CD4-positive, CD25-positive, alpha-beta regulatory T cell (primary cell): ENCODE measurements around the gene PTPN4. TPM values are rescaled to one million over a fixed set of nuclear protein-coding genes. Genes with fewer than 3 reads are reported as not detected.

Experiments used
- ATAC-seq, 2 donors: fragments of 150-1000 bp; cut with Tn5 transposase; one replicate each; pipeline ENCODE4 v1.10.0; 2021; ENCODE audit warnings: low read depth in 2 of 2, moderate number of reproducible peaks in 2 of 2, moderate library complexity in 1 of 2
- DNase-seq, 3 donors: peaks; one replicate each; pipeline versions ENCODE4 v3.0.0 to v3.0.0-alpha.2; 2012 to 2022; ENCODE audit warnings: mixed read lengths in 1 of 3
- H3K27ac ChIP-seq: one replicate; pipeline ENCODE4 v1.7.0; 2013; ENCODE audit warnings: mild to moderate bottlenecking, low read length; ENCODE audit not compliant: insufficient read depth, poor library complexity, severe bottlenecking
- H3K27me3 ChIP-seq: one replicate; pipeline ENCODE4 v1.7.0; 2013; ENCODE audit warnings: low read length; ENCODE audit not compliant: control insufficient read depth, insufficient read depth
- H3K36me3 ChIP-seq: one replicate; pipeline ENCODE4 v1.7.0; 2013; ENCODE audit warnings: mild to moderate bottlenecking, low read length, moderate library complexity; ENCODE audit not compliant: control insufficient read depth, insufficient read depth
- H3K4me1 ChIP-seq: 2 replicates; pipeline ENCODE4 v1.7.0; 2013; ENCODE audit warnings: mild to moderate bottlenecking, low read length; ENCODE audit not compliant: insufficient read depth, control insufficient read depth, poor library complexity, severe bottlenecking
- H3K4me3 ChIP-seq: one replicate; pipeline ENCODE4 v1.7.0; 2013; ENCODE audit warnings: low read depth, mild to moderate bottlenecking, low read length, moderate library complexity
- H3K9me3 ChIP-seq, 2 experiments: 1 replicate in 1 of 2; 2 replicates in 1 of 2; pipeline ENCODE4 v1.7.0; 2013; ENCODE audit warnings: low read length in 2 of 2, mild to moderate bottlenecking in 1 of 2, moderate library complexity in 1 of 2; ENCODE audit not compliant: control insufficient read depth in 2 of 2
- H3K27ac Mint-ChIP-seq, 3 donors: one replicate each; pipeline ENCODE4 v1.8.0; 2020 to 2022; ENCODE audit warnings: mild to moderate bottlenecking in 3 of 3, mixed read lengths in 3 of 3, moderate library complexity in 2 of 3
- H3K27me3 Mint-ChIP-seq: one replicate; pipeline ENCODE4 v1.8.0; 2022; ENCODE audit warnings: mild to moderate bottlenecking, mixed read lengths
- H3K36me3 Mint-ChIP-seq: one replicate; pipeline ENCODE4 v1.8.0; 2020; ENCODE audit warnings: mixed read lengths
- H3K4me1 Mint-ChIP-seq, 4 donors: one replicate each; pipeline ENCODE4 v1.8.0; 2020 to 2022; ENCODE audit warnings: mixed read lengths in 4 of 4, mild to moderate bottlenecking in 1 of 4
- H3K4me3 Mint-ChIP-seq, 4 donors: one replicate each; pipeline ENCODE4 v1.8.0; 2020 to 2022; ENCODE audit warnings: mild to moderate bottlenecking in 4 of 4, mixed read lengths in 4 of 4, moderate library complexity in 3 of 4
- H3K9me3 Mint-ChIP-seq, 7 donors: one replicate each; pipeline ENCODE4 v1.8.0; 2020 to 2022; ENCODE audit warnings: mixed read lengths in 7 of 7, mild to moderate bottlenecking in 3 of 7, moderate library complexity in 2 of 7
- polyA plus RNA-seq, 4 donors: library from polyadenylated mRNA; unstranded; fragments of 300-500 nt; fragmentation: Illumina TruSeq; gene quantifications; one replicate each; pipeline ENCODE4 v1.2.3, GENCODE V29; 2021
- total RNA-seq: library from RNA; stranded (reverse); gene quantifications from one replicate; pipeline ENCODE4 v1.2.3, GENCODE V29; 2022

The PTPN4 gene
- total and polyA plus RNA-seq, 5 donors from 2014 or later, result 75.2 to 115 (median 110) TPM

GRCh38 chr2:119723784-119724467 is 35.8 kb upstream of the PTPN4 start:
- no peak for ATAC-seq
- H3K27me3 ChIP-seq, result no peaks in the 10 kb centered on the region
- Mint-ChIP-seq H3K27ac (peak overlapping the region in 1 of 3 donors; percentile 74), H3K36me3 (peaks cover 4% of the 10 kb centered on the region), H3K9me3 (no peaks in the 10 kb centered on the region), H3K4me1 (peaks cover 0 to 3% (median 0%) of the 10 kb centered on the region in 4 donors), H3K27me3 (peaks cover 11% of the 10 kb centered on the region), H3K4me3 (no peak overlapping the region)
- no peaks in the 10 kb centered on the region for H3K36me3 ChIP-seq
- H3K4me1 ChIP-seq, result no peaks in the 10 kb centered on the region
- H3K9me3 ChIP-seq, result no peaks in the 10 kb centered on the region
- no peak for DNase-seq
- H3K4me3 ChIP-seq, result no peak overlapping the region
- H3K27ac ChIP-seq, result no peak overlapping the region

GRCh38 chr2:119724656-119725485 is 34.9 kb upstream of the PTPN4 start:
- Mint-ChIP-seq H3K4me1 (no peaks in the 10 kb centered on the region), H3K4me3 (no peak overlapping the region), H3K27me3 (peaks cover 4% of the 10 kb centered on the region), H3K9me3 (no peaks in the 10 kb centered on the region), H3K36me3 (peaks cover 4% of the 10 kb centered on the region), H3K27ac (no peak overlapping the region)
- no peak for DNase-seq
- Histone ChIP-seq H3K9me3 (no peaks in the 10 kb centered on the region), H3K27me3 (no peaks in the 10 kb centered on the region), H3K36me3 (no peaks in the 10 kb centered on the region), H3K27ac (no peak overlapping the region), H3K4me3 (no peak overlapping the region), H3K4me1 (no peaks in the 10 kb centered on the region)
- no peak for ATAC-seq

GRCh38 chr2:119727493-119727892 is 32.2 kb upstream of the PTPN4 start:
- Mint-ChIP-seq H3K36me3 (no peaks in the 10 kb centered on the region), H3K9me3 (no peaks in the 10 kb centered on the region), H3K27ac (no peak overlapping the region), H3K27me3 (peaks cover 4% of the 10 kb centered on the region), H3K4me1 (no peaks in the 10 kb centered on the region), H3K4me3 (no peak overlapping the region)
- no peaks in the 10 kb centered on the region for H3K27me3 ChIP-seq
- no peak for ATAC-seq
- no peaks in the 10 kb centered on the region for H3K9me3 ChIP-seq
- no peak for DNase-seq
- no peaks in the 10 kb centered on the region for H3K36me3 ChIP-seq
- H3K4me1 ChIP-seq, result no peaks in the 10 kb centered on the region
- no peak overlapping the region for H3K4me3 ChIP-seq
- no peak overlapping the region for H3K27ac ChIP-seq

- Mint-ChIP-seq H3K27ac (no peak overlapping the region), H3K4me3 (no peak overlapping the region), H3K4me1 (no peaks in the 10 kb centered on the region), H3K36me3 (no peaks in the 10 kb centered on the region), H3K9me3 (no peaks in the 10 kb centered on the region), H3K27me3 (peaks cover 4% of the 10 kb centered on the region)
- Histone ChIP-seq H3K27ac (no peak overlapping the region), H3K36me3 (no peaks in the 10 kb centered on the region), H3K27me3 (no peaks in the 10 kb centered on the region), H3K9me3 (no peaks in the 10 kb centered on the region), H3K4me3 (no peak overlapping the region), H3K4me1 (no peaks in the 10 kb centered on the region)
- no peak for DNase-seq
- no peak for ATAC-seq
Observed at GRCh38 chr2:119728421-119728820, 31.3 kb upstream of the PTPN4 start.

GRCh38 chr2:119730671-119731177 is 29.0 kb upstream of the PTPN4 start:
- H3K36me3 Mint-ChIP-seq, result no peaks in the 10 kb centered on the region
- H3K4me1 ChIP-seq, result no peaks in the 10 kb centered on the region
- no peaks in the 10 kb centered on the region for H3K9me3 Mint-ChIP-seq
- no peak overlapping the region for H3K27ac ChIP-seq
- H3K36me3 ChIP-seq, result no peaks in the 10 kb centered on the region
- H3K27me3 ChIP-seq, result no peaks in the 10 kb centered on the region
- no peaks in the 10 kb centered on the region for H3K9me3 ChIP-seq
- ATAC-seq (no peak), DNase-seq (no peak)
- no peaks in the 10 kb centered on the region for H3K4me1 Mint-ChIP-seq
- H3K27me3 Mint-ChIP-seq, result peaks cover 4% of the 10 kb centered on the region
- H3K4me3 Mint-ChIP-seq, result no peak overlapping the region
- no peak overlapping the region for H3K4me3 ChIP-seq
- H3K27ac Mint-ChIP-seq, result no peak overlapping the region

GRCh38 chr2:119731983-119732382 is 27.7 kb upstream of the PTPN4 start:
- no peaks in the 10 kb centered on the region for H3K4me1 Mint-ChIP-seq
- no peak overlapping the region for H3K4me3 ChIP-seq

GRCh38 chr2:119732601-119733164 is 27.0 kb upstream of the PTPN4 start:
- DNase-seq (no peak), ATAC-seq (no peak)
- no peaks in the 10 kb centered on the region for H3K9me3 ChIP-seq

More at GRCh38 chr2:119731983-119732382, 27.7 kb upstream of the PTPN4 start:
- Mint-ChIP-seq H3K27me3 (peaks cover 4% of the 10 kb centered on the region), H3K4me3 (no peak overlapping the region), H3K27ac (peak overlapping the region in 1 of 3 donors; percentile 13), H3K36me3 (no peaks in the 10 kb centered on the region), H3K9me3 (no peaks in the 10 kb centered on the region)
- DNase-seq (no peak), ATAC-seq (no peak)
- Histone ChIP-seq H3K27ac (no peak overlapping the region), H3K4me1 (no peaks in the 10 kb centered on the region), H3K9me3 (no peaks in the 10 kb centered on the region), H3K36me3 (no peaks in the 10 kb centered on the region), H3K27me3 (no peaks in the 10 kb centered on the region)

More at GRCh38 chr2:119732601-119733164, 27.0 kb upstream of the PTPN4 start:
- Histone ChIP-seq H3K27me3 (no peaks in the 10 kb centered on the region), H3K4me1 (no peaks in the 10 kb centered on the region), H3K27ac (no peak overlapping the region), H3K4me3 (no peak overlapping the region), H3K36me3 (no peaks in the 10 kb centered on the region)
- Mint-ChIP-seq H3K4me3 (no peak overlapping the region), H3K9me3 (no peaks in the 10 kb centered on the region), H3K4me1 (no peaks in the 10 kb centered on the region), H3K36me3 (no peaks in the 10 kb centered on the region), H3K27me3 (peaks cover 10% of the 10 kb centered on the region), H3K27ac (no peak overlapping the region)
